Measurements from ENCODE around the gene FUT2.

FUT2 gene

DNA sequence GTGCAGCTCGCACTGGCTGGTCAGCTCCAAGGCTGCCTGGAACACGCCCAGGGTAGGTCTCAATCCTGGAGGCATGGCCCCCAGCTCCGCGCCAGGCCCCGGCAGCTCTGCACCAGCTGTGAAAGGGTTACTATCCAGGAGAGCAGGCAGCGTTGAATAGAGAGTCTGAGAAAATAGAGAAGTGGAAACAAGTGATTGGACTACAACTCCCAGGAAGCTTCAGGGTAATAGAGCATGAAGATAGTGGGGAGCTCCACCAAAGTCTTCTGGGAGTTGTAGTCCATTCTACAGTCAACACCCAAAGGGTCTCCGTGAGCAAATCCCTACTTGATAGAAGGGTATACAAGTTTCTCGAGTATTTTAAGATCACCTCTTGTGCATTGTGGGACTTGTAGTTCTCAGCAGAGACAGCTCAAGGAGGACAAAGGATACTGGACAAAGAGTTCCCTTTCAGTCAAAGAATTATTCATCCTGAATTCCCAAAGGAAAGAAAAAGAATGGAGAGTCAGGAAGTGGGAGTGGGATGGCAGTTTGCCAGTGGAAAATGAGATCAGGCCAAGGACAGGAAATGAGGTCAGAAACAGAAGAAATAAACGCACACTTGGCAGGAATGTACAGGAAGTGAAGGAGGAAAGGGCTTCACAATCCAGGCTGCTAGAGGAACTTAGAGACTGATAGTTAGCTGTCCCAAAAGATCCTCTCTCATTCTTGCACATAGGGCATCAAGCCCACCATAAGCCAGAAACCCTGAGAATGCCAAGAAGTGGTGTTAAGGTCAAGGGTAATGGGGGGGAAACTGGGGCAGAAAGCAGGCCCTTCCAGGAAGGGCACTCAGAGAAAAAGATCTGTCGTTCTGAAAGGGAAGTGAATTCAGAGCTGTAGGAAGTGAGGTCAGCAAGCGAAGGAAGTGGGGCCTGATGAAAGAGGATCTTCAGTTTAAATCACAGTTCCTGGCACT, 29.3 kb downstream of the FUT2 start:
- no peaks in the 10 kb centered on the region for H3K27me3 ChIP-seq (ENCODE audit: control insufficient read depth, insufficient read depth, low read length)
- H3K36me3 ChIP-seq (ENCODE audit: control insufficient read depth, insufficient read depth, low read length) = no peaks in the 10 kb centered on the region
- peaks cover 3% of the 10 kb centered on the region for H3K4me1 ChIP-seq (ENCODE audit: control insufficient read depth, insufficient read depth, low read length)
- no peak overlapping the region for H3K9ac ChIP-seq (ENCODE audit: low read length)
- H3K27ac ChIP-seq (ENCODE audit: low read depth, low read length) = peak overlapping the region; percentile 56
- no peak overlapping the region for H3K4me3 ChIP-seq (ENCODE audit: low read length)

DNA sequence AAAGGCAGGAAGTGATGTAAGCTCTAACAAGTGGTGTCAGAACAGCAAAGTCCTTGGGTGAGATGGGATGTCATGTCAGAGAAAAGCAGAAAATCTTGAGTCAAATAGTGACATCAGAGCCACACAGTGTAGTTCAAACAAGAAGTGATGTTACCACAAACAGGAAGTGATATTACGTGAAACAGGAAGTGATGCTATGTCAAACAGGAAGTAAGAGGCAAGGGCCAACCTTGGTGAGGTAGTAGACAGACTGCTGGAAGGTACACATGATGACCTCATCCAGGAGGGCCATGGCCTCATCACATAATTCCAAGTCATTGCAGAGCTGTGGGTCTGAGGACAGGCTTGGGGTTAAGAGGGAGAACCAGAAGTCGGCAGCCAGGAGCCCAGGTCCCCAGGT, 30.8 kb downstream of the FUT2 start:
- H3K27me3 ChIP-seq (ENCODE audit: control insufficient read depth, insufficient read depth, low read length) = no peaks in the 10 kb centered on the region
- no peak overlapping the region for H3K4me3 ChIP-seq (ENCODE audit: low read length)
- no peak overlapping the region for H3K27ac ChIP-seq (ENCODE audit: low read depth, low read length)
- no peaks in the 10 kb centered on the region for H3K36me3 ChIP-seq (ENCODE audit: control insufficient read depth, insufficient read depth, low read length)
- no peak overlapping the region for H3K9ac ChIP-seq (ENCODE audit: low read length)
- no peaks in the 10 kb centered on the region for H3K4me1 ChIP-seq (ENCODE audit: control insufficient read depth, insufficient read depth, low read length)

DNA sequence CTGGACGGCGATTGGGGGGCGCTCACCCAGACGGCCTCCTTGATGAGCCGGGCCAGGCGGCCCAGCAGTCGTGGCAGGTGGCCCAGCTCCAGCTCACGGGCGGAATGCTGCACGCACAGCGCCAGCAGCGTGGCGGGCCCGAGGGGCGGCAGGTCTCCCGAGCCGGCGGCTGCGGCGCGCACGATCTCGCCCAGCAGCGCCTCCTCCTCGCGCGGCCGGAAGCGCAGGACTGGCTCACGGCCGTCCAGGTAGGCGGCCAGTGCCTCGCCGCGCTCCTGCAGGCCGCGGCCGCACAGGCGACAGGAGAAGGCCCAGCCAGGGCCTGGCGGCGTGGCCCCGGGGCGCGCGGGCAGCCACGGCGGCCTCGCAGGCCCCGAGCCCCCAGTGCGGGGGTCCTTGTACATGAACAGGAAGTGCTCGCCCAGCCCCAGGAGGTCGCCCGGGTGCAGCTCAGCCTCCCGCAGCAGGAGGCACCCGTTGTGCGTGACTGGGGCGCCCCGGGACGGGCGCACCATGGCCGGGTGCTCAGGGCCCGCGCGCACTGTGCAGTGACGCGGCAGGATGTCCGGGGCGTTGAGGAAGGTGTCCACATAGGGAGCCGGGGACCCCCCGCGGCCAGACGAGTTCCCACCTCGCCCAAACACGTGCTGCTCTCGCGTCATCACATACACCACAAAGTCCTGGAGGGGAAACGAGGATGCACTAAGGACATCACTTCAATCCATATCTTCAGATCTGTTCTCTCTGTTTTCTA, 33.3 kb downstream of the FUT2 start:
- Histone ChIP-seq H3K27ac (ENCODE audit: low read depth, low read length) (no peak overlapping the region), H3K36me3 (ENCODE audit: control insufficient read depth, insufficient read depth, low read length) (no peaks in the 10 kb centered on the region), H3K27me3 (ENCODE audit: control insufficient read depth, insufficient read depth, low read length) (no peaks in the 10 kb centered on the region), H3K9ac (ENCODE audit: low read length) (no peak overlapping the region), H3K4me1 (ENCODE audit: control insufficient read depth, insufficient read depth, low read length) (no peaks in the 10 kb centered on the region), H3K4me3 (ENCODE audit: low read length) (no peak overlapping the region)

DNA sequence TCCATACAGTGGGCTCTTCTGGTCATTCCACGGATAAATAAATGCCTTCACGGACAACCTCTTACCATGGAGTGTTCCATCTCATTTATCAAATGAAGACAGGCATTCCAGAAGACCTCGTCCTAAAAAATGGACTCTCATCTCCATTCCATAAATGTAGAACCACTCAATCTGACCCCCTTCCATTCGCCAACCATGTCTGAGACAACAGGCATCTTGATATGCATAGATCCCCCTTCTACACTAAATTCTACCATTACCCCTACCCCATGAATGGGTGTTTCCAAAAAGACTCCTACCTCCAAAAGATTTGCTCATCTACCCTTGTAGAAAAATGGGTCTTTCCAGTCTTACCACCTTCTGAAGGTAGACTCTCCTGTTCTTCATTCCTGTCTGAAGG, 35.7 kb downstream of the FUT2 start:
- Histone ChIP-seq H3K4me1 (ENCODE audit: control insufficient read depth, insufficient read depth, low read length) (no peaks in the 10 kb centered on the region), H3K27ac (ENCODE audit: low read depth, low read length) (no peak overlapping the region), H3K9ac (ENCODE audit: low read length) (no peak overlapping the region), H3K27me3 (ENCODE audit: control insufficient read depth, insufficient read depth, low read length) (no peaks in the 10 kb centered on the region), H3K4me3 (ENCODE audit: low read length) (no peak overlapping the region), H3K36me3 (ENCODE audit: control insufficient read depth, insufficient read depth, low read length) (no peaks in the 10 kb centered on the region)

DNA sequence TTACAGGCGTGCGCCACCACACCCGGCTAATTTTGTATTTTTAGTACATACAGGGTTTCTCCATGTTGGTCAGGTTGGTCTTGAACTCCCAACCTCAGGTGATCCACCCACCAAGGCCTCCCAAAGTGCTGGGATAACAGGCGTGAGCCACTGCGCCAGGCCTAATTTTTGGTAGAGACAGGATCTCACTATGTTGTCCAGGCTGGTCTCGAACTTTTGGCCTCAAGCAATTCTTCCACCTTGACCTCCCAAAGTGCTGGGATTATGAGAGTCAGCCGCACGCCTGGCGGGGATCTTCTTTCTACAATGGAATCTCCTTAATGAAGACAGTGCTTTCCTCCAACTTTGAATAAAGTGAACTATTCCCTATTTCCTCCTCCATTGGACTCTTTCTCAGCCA, 38.9 kb downstream of the FUT2 start:
- no peak overlapping the region for H3K4me3 ChIP-seq (ENCODE audit: low read length)
- H3K9ac ChIP-seq (ENCODE audit: low read length) = no peak overlapping the region
- no peak overlapping the region for H3K27ac ChIP-seq (ENCODE audit: low read depth, low read length)
- no peaks in the 10 kb centered on the region for H3K27me3 ChIP-seq (ENCODE audit: control insufficient read depth, insufficient read depth, low read length)
- no peaks in the 10 kb centered on the region for H3K4me1 ChIP-seq (ENCODE audit: control insufficient read depth, insufficient read depth, low read length)
- no peaks in the 10 kb centered on the region for H3K36me3 ChIP-seq (ENCODE audit: control insufficient read depth, insufficient read depth, low read length)

DNA sequence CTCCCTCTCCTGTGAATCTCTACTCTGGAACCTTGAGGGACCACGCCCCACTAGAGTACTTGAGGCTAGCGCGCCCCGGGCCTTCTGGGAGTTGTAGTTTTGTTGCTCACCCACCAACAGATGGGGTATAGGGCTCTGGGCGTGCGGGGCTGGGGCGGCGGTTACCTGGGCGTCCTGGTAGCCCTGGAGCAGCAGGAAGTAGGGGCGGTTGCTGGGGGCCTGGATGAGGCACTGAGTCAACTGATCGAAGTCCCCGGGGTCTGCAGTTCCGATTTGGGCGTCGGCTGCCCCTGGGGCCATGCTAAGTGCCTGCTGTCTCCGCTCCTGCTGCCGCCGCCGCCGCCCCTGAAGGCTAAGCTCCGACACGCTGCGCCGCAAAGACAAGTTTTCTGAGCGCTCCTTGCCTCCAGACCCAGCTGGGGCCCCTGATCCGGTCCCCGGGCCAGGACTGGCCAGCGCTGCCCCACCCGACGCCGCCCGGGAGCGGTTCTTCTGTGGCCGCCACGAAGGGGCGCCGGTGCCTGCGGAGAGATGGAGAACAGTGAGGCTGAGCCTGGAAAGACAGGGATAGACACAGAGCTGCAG, 39.4 kb downstream of the FUT2 start:
- no peak overlapping the region for H3K4me3 ChIP-seq (ENCODE audit: low read length)
- H3K27ac ChIP-seq (ENCODE audit: low read depth, low read length) = no peak overlapping the region
- H3K9ac ChIP-seq (ENCODE audit: low read length) = no peak overlapping the region
- no peaks in the 10 kb centered on the region for H3K36me3 ChIP-seq (ENCODE audit: control insufficient read depth, insufficient read depth, low read length)
- no peaks in the 10 kb centered on the region for H3K27me3 ChIP-seq (ENCODE audit: control insufficient read depth, insufficient read depth, low read length)
- no peaks in the 10 kb centered on the region for H3K4me1 ChIP-seq (ENCODE audit: control insufficient read depth, insufficient read depth, low read length)

DNA sequence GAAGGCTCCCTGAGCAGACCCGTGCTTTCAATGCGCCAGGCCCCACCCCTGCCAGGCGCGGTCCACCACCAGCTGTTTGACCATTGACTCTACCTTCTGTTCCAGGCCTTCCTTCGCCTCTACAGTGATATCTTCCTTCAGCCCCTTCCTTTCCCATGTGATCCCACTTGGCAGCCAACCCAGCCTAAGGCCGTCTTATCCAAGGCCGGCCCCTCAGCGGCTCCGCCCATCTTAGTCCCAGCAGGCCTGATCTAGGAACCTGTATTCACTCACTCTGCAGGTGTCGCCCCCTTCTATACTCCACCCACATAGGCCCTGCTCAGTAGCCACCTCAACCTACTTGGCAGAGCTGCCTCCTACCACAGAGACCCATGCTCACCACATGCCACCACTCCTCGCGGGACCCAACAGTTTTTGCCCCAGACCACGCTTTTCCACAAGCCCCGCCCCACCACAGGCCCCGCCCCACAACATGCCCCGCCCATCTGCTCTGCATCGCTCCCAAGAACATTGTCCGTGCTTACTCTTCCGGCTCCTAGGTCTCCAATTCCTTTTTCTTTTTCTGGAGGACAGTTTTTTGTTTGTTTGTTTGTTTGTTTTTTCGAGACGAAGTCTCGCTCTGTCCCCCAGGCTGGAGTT, 41.7 kb downstream of the FUT2 start:
- no peaks in the 10 kb centered on the region for H3K36me3 ChIP-seq (ENCODE audit: control insufficient read depth, insufficient read depth, low read length)
- no peak overlapping the region for H3K9ac ChIP-seq (ENCODE audit: low read length)
- no peak overlapping the region for H3K27ac ChIP-seq (ENCODE audit: low read depth, low read length)
- H3K4me1 ChIP-seq (ENCODE audit: control insufficient read depth, insufficient read depth, low read length) = no peaks in the 10 kb centered on the region
- no peak overlapping the region for H3K4me3 ChIP-seq (ENCODE audit: low read length)
- H3K27me3 ChIP-seq (ENCODE audit: control insufficient read depth, insufficient read depth, low read length) = no peaks in the 10 kb centered on the region

DNA sequence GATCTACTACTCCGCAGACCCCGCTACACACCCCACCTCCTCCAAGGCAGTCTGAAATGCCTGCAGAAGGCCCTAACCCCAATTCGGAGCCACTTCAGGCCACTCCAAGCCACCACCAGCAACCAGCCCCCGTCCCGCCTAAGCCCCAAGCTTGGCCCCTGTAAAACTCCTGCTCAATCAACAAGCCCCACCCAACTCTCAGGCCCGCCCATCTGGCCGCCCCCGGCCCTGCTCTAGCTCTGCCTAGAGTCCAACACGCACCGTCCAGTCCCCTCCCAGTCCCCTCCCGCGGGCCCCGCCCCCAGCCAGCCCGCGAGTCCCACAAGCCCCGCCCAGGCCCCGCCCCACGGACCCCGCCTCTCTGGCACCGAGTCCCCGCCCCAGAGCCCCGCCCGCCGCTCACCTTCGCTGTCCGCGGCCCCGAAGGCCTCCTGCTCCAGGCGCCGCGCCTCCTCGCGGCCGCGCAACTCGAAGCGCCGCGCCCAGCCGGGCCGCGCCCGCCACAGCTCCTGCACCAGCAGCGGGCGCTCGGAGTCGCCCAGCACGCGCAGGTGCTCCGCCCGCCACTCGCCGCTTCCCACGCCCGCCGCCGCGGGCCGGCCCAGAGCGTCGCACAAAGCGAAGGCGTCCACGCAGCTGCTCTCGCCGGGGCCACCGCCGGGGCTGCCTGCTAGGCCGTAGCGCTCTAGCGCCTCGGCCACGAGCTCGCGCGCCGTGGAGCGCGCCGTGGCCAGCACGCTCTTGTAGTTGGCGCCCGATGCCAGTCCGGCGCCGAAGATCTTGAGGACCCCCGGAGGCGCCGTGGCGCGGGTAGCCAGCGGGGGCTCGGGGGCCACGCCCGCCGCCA, 43.0 kb downstream of the FUT2 start:
- peak overlapping the region; percentile 60 for H3K4me3 ChIP-seq (ENCODE audit: low read length)
- H3K36me3 ChIP-seq (ENCODE audit: control insufficient read depth, insufficient read depth, low read length) = no peaks in the 10 kb centered on the region
- H3K9ac ChIP-seq (ENCODE audit: low read length) = no peak overlapping the region
- no peak overlapping the region for H3K27ac ChIP-seq (ENCODE audit: low read depth, low read length)
- H3K4me1 ChIP-seq (ENCODE audit: control insufficient read depth, insufficient read depth, low read length) = no peaks in the 10 kb centered on the region
- H3K27me3 ChIP-seq (ENCODE audit: control insufficient read depth, insufficient read depth, low read length) = no peaks in the 10 kb centered on the region

DNA sequence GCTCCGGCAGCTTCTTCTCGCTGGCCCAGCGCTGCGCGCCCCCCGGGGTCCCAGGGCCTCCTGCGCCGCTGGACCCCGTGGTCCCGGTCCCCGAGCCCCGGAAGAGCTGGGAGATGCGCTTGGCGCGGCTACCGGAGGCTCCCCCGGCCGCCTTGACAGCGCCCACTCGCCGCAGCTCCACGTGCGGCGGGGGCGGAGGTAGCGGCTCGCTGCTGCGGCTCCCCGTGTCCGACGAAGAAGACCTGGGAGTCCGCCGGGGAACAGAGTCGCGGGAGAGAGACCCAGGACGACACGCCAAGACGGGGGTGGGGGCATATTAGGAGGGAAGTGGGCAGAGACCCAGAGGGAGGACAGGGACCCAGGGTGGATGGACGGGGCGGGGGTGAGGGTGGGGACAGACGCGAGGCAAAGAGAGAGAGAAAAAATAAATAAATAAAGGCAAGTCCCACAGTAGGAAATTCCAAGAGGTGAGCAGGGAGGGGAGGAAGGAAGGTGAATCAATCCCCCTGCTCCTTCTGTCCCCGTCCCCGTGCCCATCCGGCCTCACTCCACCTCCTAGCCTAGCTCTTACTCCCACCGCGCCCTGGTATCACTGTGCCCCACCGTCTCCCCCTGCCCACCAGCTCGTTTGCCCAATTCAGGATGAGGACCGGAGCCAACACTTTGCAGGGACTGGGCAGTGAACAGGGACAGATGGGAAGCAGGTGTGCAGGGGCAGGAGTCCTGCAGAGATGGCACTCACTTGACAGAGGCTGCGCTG, 43.8 kb downstream of the FUT2 start:
- Histone ChIP-seq H3K36me3 (ENCODE audit: control insufficient read depth, insufficient read depth, low read length) (no peaks in the 10 kb centered on the region), H3K27me3 (ENCODE audit: control insufficient read depth, insufficient read depth, low read length) (no peaks in the 10 kb centered on the region), H3K4me3 (ENCODE audit: low read length) (peak overlapping the region; percentile 60), H3K4me1 (ENCODE audit: control insufficient read depth, insufficient read depth, low read length) (no peaks in the 10 kb centered on the region), H3K9ac (ENCODE audit: low read length) (no peak overlapping the region), H3K27ac (ENCODE audit: low read depth, low read length) (peak overlapping the region; percentile 8)

DNA sequence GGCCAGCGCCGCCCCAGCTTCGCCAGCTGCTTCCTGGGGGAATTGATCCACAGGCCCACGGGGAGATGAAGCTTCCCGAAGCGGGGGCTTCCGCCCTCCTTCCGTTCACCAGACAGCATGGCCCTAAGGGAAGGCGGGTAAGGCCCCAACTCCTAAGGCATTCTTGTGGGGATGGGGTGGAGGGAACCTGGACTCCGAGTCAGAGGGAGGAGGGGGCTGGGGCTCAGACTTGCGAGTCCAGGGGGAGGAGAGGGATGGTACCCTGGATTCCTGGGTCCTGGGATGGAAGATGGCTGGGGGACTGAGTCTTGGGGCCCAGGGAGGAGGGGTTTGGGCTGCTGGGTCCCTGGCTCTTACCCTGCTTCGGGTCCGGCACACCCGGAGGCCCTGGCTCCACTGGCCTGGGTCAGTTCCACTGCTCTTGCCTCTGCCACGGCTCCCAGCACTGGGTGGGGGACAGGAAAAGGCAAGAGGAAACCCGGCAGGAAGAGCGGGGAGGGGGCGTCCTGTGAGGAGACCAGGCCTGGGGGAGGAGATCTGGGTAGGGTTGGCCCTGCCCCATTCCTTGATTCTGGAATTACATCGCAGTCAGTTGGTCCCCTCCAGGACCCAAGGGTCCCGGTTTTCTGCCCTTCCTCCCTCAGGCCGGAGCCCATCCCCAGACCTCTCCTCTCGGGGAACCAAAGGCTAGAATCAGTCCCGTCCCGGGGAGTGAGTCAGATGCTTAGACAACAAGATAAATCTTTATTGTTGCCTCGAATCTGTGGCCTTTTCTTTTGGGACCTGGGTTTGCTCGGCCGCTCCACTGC, 44.6 kb downstream of the FUT2 start, which contains the start of gene RASIP1:
TSS of gene RASIP1 (minus strand) at position 447 of the 809 bp plus-strand sequence. CDS start at position 119, 328 bp downstream.
- no peak within 1 kb of the TSS for H3K9ac ChIP-seq (ENCODE audit: low read length)

More for the DNA sequence above, 44.6 kb downstream of the FUT2 start, which contains the start of gene RASIP1:
- H3K4me1 ChIP-seq (ENCODE audit: control insufficient read depth, insufficient read depth, low read length) = no peaks in the 10 kb centered on the region
- peak within 1 kb of the TSS; percentile 8 for H3K27ac ChIP-seq (ENCODE audit: low read depth, low read length)
- H3K27me3 ChIP-seq (ENCODE audit: control insufficient read depth, insufficient read depth, low read length) = no peaks in the 10 kb centered on the region
- H3K4me3 ChIP-seq (ENCODE audit: low read length) = peak within 1 kb of the TSS; percentile 60
- H3K36me3 ChIP-seq (ENCODE audit: control insufficient read depth, insufficient read depth, low read length) = no peaks in the 10 kb centered on the region
